Neutrophil (primary cell): Measurements from ENCODE around the gene SMOC2.

Experiments
- H3K27ac ChIP-seq: fragments of 200-600 bp; sonication (generic); 2 replicates; pipeline ENCODE4 v1.5.1; 2016; ENCODE audit warnings: mild to moderate bottlenecking, moderate library complexity
- H3K27me3 ChIP-seq: fragments of 200-600 bp; sonication (generic); 2 replicates; pipeline ENCODE4 v1.6.0; 2016; ENCODE audit warnings: mild to moderate bottlenecking
- H3K36me3 ChIP-seq: fragments of 200-600 bp; sonication (generic); 2 replicates; pipeline ENCODE4 v1.5.1; 2017
- H3K4me1 ChIP-seq, 2 experiments: fragments of 200-600 bp in 1 of 2; sonication (generic) in 1 of 2; 1 replicate in 1 of 2; 2 replicates in 1 of 2; pipeline versions ENCODE4 v1.5.1 to v1.6.1; 2013 to 2016; ENCODE audit warnings: low read depth in 1 of 2, low read length in 1 of 2, mild to moderate bottlenecking in 1 of 2, moderate library complexity in 1 of 2; ENCODE audit not compliant: control insufficient read depth in 1 of 2, insufficient read depth in 1 of 2
- H3K4me3 ChIP-seq, 2 experiments: fragments of 200-600 bp in 1 of 2; sonication (generic) in 1 of 2; 1 replicate in 1 of 2; 2 replicates in 1 of 2; pipeline ENCODE4 v1.5.1; 2013 to 2016; ENCODE audit warnings: low read depth in 1 of 2, low read length in 1 of 2, mild to moderate bottlenecking in 1 of 2, moderate library complexity in 1 of 2
- H3K9me3 ChIP-seq: fragments of 200-600 bp; sonication (generic); 2 replicates; pipeline ENCODE4 v1.5.1; 2016
- CTCF ChIP-seq: fragments of 200-600 bp; sonication (generic); IDR thresholded peaks from 2 replicates; pipeline ENCODE4 v1.5.1; 2016; ENCODE audit warnings: antibody characterized with exemption

SMOC2 gene

DNA sequence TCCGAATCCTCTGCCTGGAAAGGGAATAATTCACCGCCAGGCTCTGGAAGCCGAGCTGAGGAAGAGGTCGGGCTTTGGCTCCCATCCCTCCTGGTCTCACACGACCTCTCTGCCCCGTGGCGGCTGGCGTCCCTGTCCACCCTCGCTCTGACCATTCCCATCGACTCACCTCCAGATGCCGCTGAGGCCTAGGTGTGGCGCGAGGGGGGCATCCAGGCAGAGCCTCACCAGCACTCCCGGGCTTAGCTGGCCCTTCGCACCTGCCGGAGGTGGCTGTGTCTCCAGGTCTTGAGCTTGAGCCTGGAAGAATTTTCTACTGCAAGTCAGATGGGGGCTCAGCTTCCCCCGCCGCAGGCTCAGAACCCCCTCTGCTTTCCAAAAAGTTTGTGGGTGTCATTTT, 28.5 kb upstream of the SMOC2 start:
- no peak for TF ChIP-seq CTCF
- Histone ChIP-seq H3K36me3 (no peaks in the 10 kb centered on the region), H3K27me3 (no peaks in the 10 kb centered on the region), H3K9me3 (no peaks in the 10 kb centered on the region), H3K27ac (no peak overlapping the region), H3K4me1 (no peaks in the 10 kb centered on the region), H3K4me3 (no peak overlapping the region)

DNA sequence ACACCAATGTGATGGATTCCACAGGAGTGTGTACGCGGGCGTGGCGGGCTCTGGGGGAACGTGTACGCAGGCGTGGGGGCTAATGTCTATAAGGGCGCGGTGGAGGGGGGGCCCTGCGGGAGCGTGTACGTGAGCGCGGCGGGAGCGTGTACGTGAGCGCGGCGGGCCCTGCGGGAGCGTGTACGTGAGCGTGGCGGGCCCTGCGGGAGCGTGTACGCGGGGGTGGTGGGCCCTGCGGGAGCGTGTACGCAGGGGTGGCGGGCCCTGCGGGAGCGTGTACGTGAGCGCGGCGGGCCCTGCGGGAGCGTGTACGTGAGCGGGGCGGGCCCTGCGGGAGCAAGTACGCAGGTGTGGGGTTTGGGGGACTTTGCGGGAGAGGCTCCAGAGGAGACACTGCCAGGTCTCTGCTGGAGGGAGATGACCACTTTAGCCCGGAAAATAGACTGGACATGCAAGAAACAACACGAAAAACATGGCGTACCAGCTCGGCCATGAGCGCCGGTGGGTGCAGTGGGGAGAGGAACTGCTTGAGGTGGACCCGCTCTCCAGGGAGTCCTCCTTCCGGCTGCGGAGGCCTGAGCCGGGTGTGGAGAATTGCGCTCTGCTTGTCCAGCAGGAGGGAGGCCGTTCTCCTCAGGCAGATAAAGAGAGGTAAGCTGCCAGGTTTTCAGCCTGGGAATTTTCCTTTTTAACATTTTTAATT, 27.8 kb upstream of the SMOC2 start:
- H3K9me3 ChIP-seq = no peaks in the 10 kb centered on the region
- no peaks in the 10 kb centered on the region for H3K36me3 ChIP-seq

GRCh38 chr6:168413856-168414255, 27.1 kb upstream of the SMOC2 start:
- no peaks in the 10 kb centered on the region for H3K4me1 ChIP-seq
- no peak overlapping the region for H3K4me3 ChIP-seq
- no peaks in the 10 kb centered on the region for H3K27me3 ChIP-seq
- H3K27ac ChIP-seq = no peak overlapping the region
- no peaks in the 10 kb centered on the region for H3K9me3 ChIP-seq
- TF ChIP-seq CTCF = no peak
- no peaks in the 10 kb centered on the region for H3K36me3 ChIP-seq

More for the DNA sequence above, 27.8 kb upstream of the SMOC2 start:
- Histone ChIP-seq H3K27ac (no peak overlapping the region), H3K4me3 (no peak overlapping the region), H3K4me1 (no peaks in the 10 kb centered on the region), H3K27me3 (no peaks in the 10 kb centered on the region)
- TF ChIP-seq CTCF = no peak

GRCh38 chr6:168414336-168415097, 26.5 kb upstream of the SMOC2 start:
- no peaks in the 10 kb centered on the region for H3K27me3 ChIP-seq
- H3K36me3 ChIP-seq = no peaks in the 10 kb centered on the region
- H3K4me1 ChIP-seq = no peaks in the 10 kb centered on the region
- no peak overlapping the region for H3K27ac ChIP-seq
- no peak overlapping the region for H3K4me3 ChIP-seq
- TF ChIP-seq CTCF = no peak
- H3K9me3 ChIP-seq = no peaks in the 10 kb centered on the region

DNA sequence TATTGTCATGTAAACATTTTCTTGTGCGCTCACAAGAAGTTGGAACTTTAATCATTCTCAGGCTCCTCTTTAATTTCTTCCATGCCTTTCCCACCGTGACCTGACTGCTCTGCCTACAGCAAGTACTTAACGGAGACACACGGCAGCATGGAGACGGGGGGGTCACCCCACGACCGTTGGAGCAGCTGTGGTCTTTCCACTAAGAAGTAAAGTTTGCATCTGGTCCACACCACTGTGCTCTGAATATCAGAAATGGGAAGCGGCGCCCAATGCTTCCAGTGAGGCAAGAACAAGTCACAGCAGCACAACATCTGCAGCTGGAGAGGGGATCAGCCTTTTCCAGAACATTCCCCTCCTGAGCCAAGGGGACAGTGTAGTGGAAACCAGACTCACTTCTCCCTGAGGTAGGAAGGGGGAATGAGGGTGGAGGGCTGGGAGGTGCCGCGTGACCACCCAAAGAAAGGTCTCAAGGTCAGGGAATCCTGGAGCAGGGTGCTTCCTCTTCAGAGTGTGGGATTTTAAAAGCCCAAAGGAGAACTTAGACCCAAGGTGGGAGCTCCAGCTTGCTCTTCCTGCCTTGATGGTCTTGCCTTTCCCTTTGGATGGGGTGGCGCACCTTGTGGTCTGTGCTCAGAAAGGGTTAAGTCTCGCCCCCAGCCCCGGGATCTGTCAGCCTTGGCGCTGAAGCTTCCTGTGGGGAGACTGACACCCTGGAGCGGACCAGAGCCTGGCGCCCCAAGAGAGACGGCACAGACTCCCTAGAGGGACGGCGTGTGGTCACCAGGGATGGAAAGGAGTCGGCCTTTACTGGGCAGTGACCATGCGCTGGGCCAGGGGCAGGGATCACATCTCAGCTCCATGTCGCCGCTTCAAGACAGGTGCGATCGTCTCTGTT, 25.6 kb upstream of the SMOC2 start:
- Histone ChIP-seq H3K27me3 (no peaks in the 10 kb centered on the region), H3K4me3 (no peak overlapping the region), H3K36me3 (no peaks in the 10 kb centered on the region), H3K4me1 (no peaks in the 10 kb centered on the region), H3K9me3 (no peaks in the 10 kb centered on the region), H3K27ac (no peak overlapping the region)
- TF ChIP-seq CTCF = no peak
